ENCODE results near the gene GNAQ. TPM values are rescaled to one million over a fixed set of nuclear protein-coding genes. Genes with fewer than 3 reads are reported as not detected.

GNAQ gene
- 44.1 and 53.1 TPM in 2 replicates for total RNA-seq

GRCh38 chr9:78031444-78031892, at the start of gene GNAQ:
Gene GNAQ, minus strand, starts transcription at chr9:78031811. Its CDS starts 576 bp downstream, at chr9:78031235.
- DNase-seq (ENCODE audit: low read depth): no peak
- TF ChIP-seq CTCF (IDR thresholded peaks at IDR 0.05; ENCODE audit: insufficient read depth, low read depth, low read length): no peak

GRCh38 chr9:78074385-78075291, 43.0 kb upstream of the GNAQ start:
- TF ChIP-seq CTCF (IDR thresholded peaks at IDR 0.05; ENCODE audit: insufficient read depth, low read depth, low read length): no peak
- DNase-seq (ENCODE audit: low read depth): no peak
- no peak overlapping the region for H3K4me3 ChIP-seq (ENCODE audit: low read depth, low read length)

More at GRCh38 chr9:78031444-78031892, at the start of gene GNAQ:
- peak within 1 kb of the TSS; percentile 84 for H3K4me3 ChIP-seq (ENCODE audit: low read depth, low read length)

GRCh38 chr9:78073722-78074121, 42.1 kb upstream of the GNAQ start:
- no peak for TF ChIP-seq CTCF (IDR thresholded peaks at IDR 0.05; ENCODE audit: insufficient read depth, low read depth, low read length)
- H3K4me3 ChIP-seq (ENCODE audit: low read depth, low read length): no peak overlapping the region
- no peak for DNase-seq (ENCODE audit: low read depth)

- H3K4me3 ChIP-seq (ENCODE audit: low read depth, low read length): no peak overlapping the region
- no peak for TF ChIP-seq CTCF (IDR thresholded peaks at IDR 0.05; ENCODE audit: insufficient read depth, low read depth, low read length)
- no peak for DNase-seq (ENCODE audit: low read depth)
Observed at GRCh38 chr9:78072586-78073199, 41.1 kb upstream of the GNAQ start.

GRCh38 chr9:78070521-78070920, 38.9 kb upstream of the GNAQ start:
- no peak overlapping the region for H3K4me3 ChIP-seq (ENCODE audit: low read depth, low read length)
- TF ChIP-seq CTCF (IDR thresholded peaks at IDR 0.05; ENCODE audit: insufficient read depth, low read depth, low read length): no peak
- no peak for DNase-seq (ENCODE audit: low read depth)

- H3K4me3 ChIP-seq (ENCODE audit: low read depth, low read length): no peak overlapping the region
- TF ChIP-seq CTCF (IDR thresholded peaks at IDR 0.05; ENCODE audit: insufficient read depth, low read depth, low read length): no peak
- no peak for DNase-seq (ENCODE audit: low read depth)
Observed at GRCh38 chr9:78064075-78064474, 32.5 kb upstream of the GNAQ start.

Data from fibroblast of villous mesenchyme (primary cell).